ENCODE results near the gene MAOA. TPM values are rescaled to one million over a fixed set of nuclear protein-coding genes. Genes with fewer than 3 reads are reported as not detected.

Gene MAOA
- total and polyA plus RNA-seq, 9 of the 15 experiments (the other 6 are each of a cell fraction or from before 2014, with no cell fraction given): 0.68 to 2.7 (median 1.9) TPM

GRCh38 chrX:43703211-43703791, 47.2 kb downstream of the MAOA start:
- H3K4me3 ChIP-seq: no peak overlapping the region
- ATAC-seq (no peak), FAIRE-seq (no peak), DNase-seq (ENCODE audit: extremely low read depth in 1 of 4, low spot score in 3 of 4) (no peak)
- H3K27me3 ChIP-seq (ENCODE audit: control insufficient read depth in 2 of 2, insufficient read depth in 2 of 2, low read length in 2 of 2): no peaks in the 10 kb centered on the region
- CTCF ChIA-PET (ENCODE audit: low intra/inter-chr PET ratio): no interaction called here
- no peaks in the 10 kb centered on the region for H4K20me1 ChIP-seq (replicated peaks; ENCODE audit: control insufficient read depth, insufficient read depth, low read length)
- 3% methylated on average over 3 of the region's 4 CpGs for WGBS (ENCODE audit: insufficient coverage, low coverage, missing lambda C conversion rate)
- no peak overlapping the region for H3K9ac ChIP-seq (ENCODE audit: insufficient read depth in 1 of 2, low read depth in 2 of 2, low read length in 2 of 2)
- no peaks in the 10 kb centered on the region for H3K9me1 ChIP-seq (ENCODE audit: control insufficient read depth, insufficient read depth, low read length)
- intact Hi-C loops (cut with micrococcal nuclease): no loop called here
- H2AFZ ChIP-seq (ENCODE audit: low read depth, low read length): no peak overlapping the region
- no peaks in the 10 kb centered on the region for H3K4me1 ChIP-seq (replicated peaks in 1 of 2; ENCODE audit: control insufficient read depth in 2 of 2, insufficient read depth in 2 of 2, low read length in 2 of 2)
- H3K4me2 ChIP-seq (ENCODE audit: insufficient read depth, low read length): no peak overlapping the region
- no peaks in the 10 kb centered on the region for H3K79me2 ChIP-seq (ENCODE audit: control insufficient read depth, insufficient read depth, low read length)
- POLR2A ChIA-PET: no interaction called here
- in situ Hi-C loops (cut with MboI): no loop called here
- no TSS peak for BruUV-seq (replicated peaks)
- no peak overlapping the region for H3K27ac ChIP-seq (ENCODE audit: extremely low read depth, low read depth, low read length)
- H3K36me3 ChIP-seq (ENCODE audit: control insufficient read depth, insufficient read depth, low read length): no peaks in the 10 kb centered on the region
- TF ChIP-seq ZNF76 (CRISPR knock-in tag; IDR thresholded peaks at IDR 0.05; ENCODE audit: borderline replicate concordance) (no peak), ZNF507 (tag; conservative IDR thresholded peaks at IDR 0.05) (no peak)
- no peaks in the 10 kb centered on the region for H3K9me3 ChIP-seq (replicated peaks; ENCODE audit: control insufficient read depth, insufficient read depth, low read depth, low read length)

DNA sequence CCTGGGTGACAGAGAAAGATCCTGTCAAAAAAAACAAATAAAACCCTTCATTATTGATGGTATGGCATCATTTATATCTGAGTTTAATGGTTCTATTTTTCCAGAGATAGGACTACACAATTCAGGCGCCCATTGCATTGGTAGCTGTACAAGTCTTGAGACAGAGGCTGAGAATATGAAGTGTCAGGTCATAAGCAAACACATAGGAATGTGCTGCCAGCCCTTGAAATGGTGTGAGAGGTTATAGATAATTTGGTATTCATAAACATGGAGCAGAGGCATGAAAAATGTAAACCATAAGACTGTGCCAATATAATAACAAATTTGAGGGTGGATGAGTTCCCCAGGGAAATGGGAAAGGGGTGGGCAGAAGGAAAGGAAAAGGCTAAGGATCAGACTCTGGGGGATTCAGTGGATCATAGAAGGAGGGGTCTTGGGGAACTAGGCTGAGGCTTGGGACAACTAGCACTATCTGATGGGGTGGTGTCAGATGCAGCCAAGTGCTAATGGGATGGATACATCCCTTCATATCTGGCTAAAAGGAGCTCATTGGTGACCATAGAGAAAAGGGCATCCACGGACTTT, 50.8 kb downstream of the MAOA start:
- Histone ChIP-seq H3K36me3 (ENCODE audit: control insufficient read depth, insufficient read depth, low read length) (no peaks in the 10 kb centered on the region), H2AFZ (ENCODE audit: low read depth, low read length) (no peak overlapping the region), H3K4me3 (no peak overlapping the region), H3K79me2 (ENCODE audit: control insufficient read depth, insufficient read depth, low read length) (no peaks in the 10 kb centered on the region), H3K4me2 (ENCODE audit: insufficient read depth, low read length) (no peak overlapping the region), H3K9me3 (replicated peaks; ENCODE audit: control insufficient read depth, insufficient read depth, low read depth, low read length) (no peaks in the 10 kb centered on the region), H4K20me1 (replicated peaks; ENCODE audit: control insufficient read depth, insufficient read depth, low read length) (no peaks in the 10 kb centered on the region), H3K9me1 (ENCODE audit: control insufficient read depth, insufficient read depth, low read length) (no peaks in the 10 kb centered on the region), H3K27ac (ENCODE audit: extremely low read depth, low read depth, low read length) (no peak overlapping the region), H3K4me1 (replicated peaks in 1 of 2; ENCODE audit: control insufficient read depth in 2 of 2, insufficient read depth in 2 of 2, low read length in 2 of 2) (no peaks in the 10 kb centered on the region), H3K9ac (ENCODE audit: insufficient read depth in 1 of 2, low read depth in 2 of 2, low read length in 2 of 2) (no peak overlapping the region), H3K27me3 (ENCODE audit: control insufficient read depth in 2 of 2, insufficient read depth in 2 of 2, low read length in 2 of 2) (no peaks in the 10 kb centered on the region)
- in situ Hi-C loops (cut with MboI) (no loop called here), intact Hi-C loops (cut with micrococcal nuclease) (no loop called here)
- POLR2A ChIA-PET: interaction anchor here (1.5 kb wide), 1 partner anchor 13 kb away, joined by 3 read pairs; no protein-coding TSS in a partner anchor
- 0% methylated on average over 2 of the region's 2 CpGs for WGBS (ENCODE audit: insufficient coverage, low coverage, missing lambda C conversion rate)
- ATAC-seq (no peak), DNase-seq (ENCODE audit: extremely low read depth in 1 of 4, low spot score in 3 of 4) (no peak), FAIRE-seq (no peak)
- BruUV-seq (replicated peaks): no TSS peak
- no peak for TF ChIP-seq FOXA1 (IDR thresholded peaks at IDR 0.05; ENCODE audit: borderline replicate concordance)
- no peak for TF ChIP-seq ZC3H4 (CRISPR knock-in tag; IDR thresholded peaks at IDR 0.05; ENCODE audit: borderline replicate concordance)
- TF ChIP-seq ZSCAN29 (IDR thresholded peaks at IDR 0.05): no peak
- no peak for TF ChIP-seq KAT7 (CRISPR knock-in tag; IDR thresholded peaks at IDR 0.05; ENCODE audit: borderline replicate concordance)
- TF ChIP-seq NFE2L1 (tag; IDR thresholded peaks at IDR 0.05; ENCODE audit: borderline replicate concordance, low read depth): no peak
- TF ChIP-seq CBX5 (IDR thresholded peaks at IDR 0.05; ENCODE audit: borderline replicate concordance, low read depth): no peak
- CTCF ChIA-PET (ENCODE audit: low intra/inter-chr PET ratio): no interaction called here
